Activated CD4-positive, CD25-positive, alpha-beta regulatory T cell treated with anti-CD3 and anti-CD28 coated beads, Interleukin-2, amount 50 U/mL, for 24 hours (primary cell): ENCODE data around the gene SLC12A2.

Experiments
- ATAC-seq, 2 donors: fragments of 150-1000 bp; cut with Tn5 transposase; one replicate each; pipeline ENCODE4 v1.10.0; 2021; ENCODE audit warnings: mild to moderate bottlenecking in 1 of 2, moderate library complexity in 1 of 2

Gene SLC12A2

GRCh38 chr5:128174951-128175350 lies 91.4 kb downstream of the SLC12A2 start:
- no peak for ATAC-seq

GRCh38 chr5:128192368-128192767 lies 108.8 kb downstream of the SLC12A2 start:
- no peak for ATAC-seq

GRCh38 chr5:128193665-128194390 lies 110.3 kb downstream of the SLC12A2 start:
- no peak for ATAC-seq

DNA sequence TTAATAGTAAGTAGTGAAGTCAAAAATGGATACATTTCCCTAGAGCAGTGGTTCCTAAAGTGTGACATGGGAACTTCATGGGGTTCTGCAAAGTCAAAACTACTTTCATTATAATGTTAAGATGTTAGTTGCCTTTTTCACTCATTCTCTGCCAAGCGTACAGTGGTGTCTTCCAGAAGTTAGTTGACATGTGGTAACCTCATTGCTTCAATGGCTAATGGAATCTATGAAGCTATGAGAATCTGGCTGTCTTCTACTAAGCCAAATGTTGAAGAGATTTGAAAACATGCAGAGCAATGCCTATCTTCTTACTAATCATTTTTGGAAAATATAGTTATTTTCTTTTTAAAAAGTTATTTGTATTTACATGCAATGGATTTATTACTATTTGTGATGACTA lies 111.8 kb downstream of the SLC12A2 start:
- no peak for ATAC-seq

DNA sequence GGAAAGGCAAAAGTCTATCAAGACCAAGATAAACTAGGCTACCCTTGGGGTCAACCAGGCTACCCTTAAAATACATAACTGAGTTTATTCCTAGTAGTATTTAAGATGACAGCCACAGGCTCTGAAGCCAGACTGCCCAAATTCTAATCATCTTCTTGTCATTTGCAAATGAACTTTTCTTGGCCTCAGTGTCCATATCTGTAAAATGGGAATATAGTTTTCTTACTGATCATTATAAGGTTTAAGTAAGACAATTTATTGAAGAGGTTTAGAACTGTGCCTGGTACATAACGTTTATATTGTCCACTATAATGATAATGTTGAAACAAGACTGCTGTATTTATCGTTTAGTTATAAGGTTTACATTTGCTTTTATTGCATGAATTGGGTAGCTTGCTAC lies 112.5 kb downstream of the SLC12A2 start:
- no peak for ATAC-seq

DNA sequence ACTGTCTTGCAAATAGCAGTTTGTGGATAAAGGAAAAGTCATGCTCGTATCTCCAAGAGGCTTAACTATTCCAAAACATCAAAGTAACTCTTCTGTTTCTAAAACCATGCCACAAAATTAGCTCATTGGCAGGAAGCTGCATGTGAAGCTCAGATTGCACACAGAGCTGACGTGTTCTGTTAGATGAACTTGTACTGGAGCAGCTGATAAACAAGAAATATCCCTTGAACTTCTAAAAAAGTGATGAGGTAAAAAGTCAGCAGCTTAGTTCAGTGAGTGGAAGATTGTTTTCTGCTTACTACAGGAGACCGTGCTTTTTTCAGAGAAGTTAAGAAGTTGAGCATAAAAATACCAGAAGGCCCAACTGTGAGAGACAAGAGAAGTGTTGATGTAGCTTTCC lies 113.2 kb downstream of the SLC12A2 start:
- ATAC-seq = no peak

GRCh38 chr5:128197896-128198522 lies 114.4 kb downstream of the SLC12A2 start:
- no peak for ATAC-seq

- no peak for ATAC-seq
These were observed 115.5 kb downstream of the SLC12A2 start for GRCh38 chr5:128199104-128199503.

GRCh38 chr5:128199611-128200010 lies 116.0 kb downstream of the SLC12A2 start:
- ATAC-seq = no peak

- ATAC-seq = peak; percentile 87 to 89
These were observed 117.7 kb downstream of the SLC12A2 start for GRCh38 chr5:128201065-128201926.

DNA sequence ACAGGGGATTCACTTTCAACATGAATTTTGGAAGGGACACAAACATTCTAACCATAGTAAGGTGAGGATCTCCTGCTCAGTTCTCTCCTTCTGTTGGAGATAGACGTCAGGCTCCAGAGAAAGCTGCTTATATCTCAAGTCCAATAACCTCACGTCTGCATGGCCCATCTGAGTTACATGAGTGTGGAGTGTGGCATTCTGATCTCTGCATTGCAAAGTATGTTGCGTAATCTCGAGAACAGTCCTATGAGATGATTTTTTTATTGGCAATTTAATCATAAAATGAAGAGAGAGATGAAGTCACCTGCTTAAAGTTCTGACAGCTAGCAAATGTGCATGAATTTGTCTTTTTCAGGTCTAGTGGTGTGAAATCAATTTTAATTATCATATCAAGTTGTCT lies 118.8 kb downstream of the SLC12A2 start:
- ATAC-seq = no peak

DNA sequence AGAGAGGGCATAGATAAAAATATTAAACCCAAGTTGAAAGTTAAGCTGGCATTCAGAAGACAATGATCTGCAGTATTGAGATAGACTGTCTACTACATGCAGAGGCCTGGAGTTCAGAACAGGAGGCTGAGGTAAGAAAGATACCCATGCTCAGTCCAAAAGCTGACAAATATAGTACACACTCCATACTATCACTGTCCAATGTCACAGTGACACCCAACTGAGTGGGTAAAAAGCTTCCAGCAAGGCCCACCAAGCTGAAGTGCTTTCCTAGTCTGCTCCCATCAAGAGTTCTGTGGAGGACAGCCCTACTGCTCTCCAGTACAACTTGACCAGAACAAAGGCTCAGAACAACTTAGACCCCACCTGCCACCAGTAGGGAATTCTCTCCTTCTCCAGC lies 124.9 kb downstream of the SLC12A2 start:
- no peak for ATAC-seq

GRCh38 chr5:128212191-128212806 lies 128.7 kb downstream of the SLC12A2 start:
- ATAC-seq = no peak

- no peak for ATAC-seq
These were observed 129.8 kb downstream of the SLC12A2 start for GRCh38 chr5:128213340-128213739.

GRCh38 chr5:128213833-128214232 lies 130.3 kb downstream of the SLC12A2 start:
- no peak for ATAC-seq

DNA sequence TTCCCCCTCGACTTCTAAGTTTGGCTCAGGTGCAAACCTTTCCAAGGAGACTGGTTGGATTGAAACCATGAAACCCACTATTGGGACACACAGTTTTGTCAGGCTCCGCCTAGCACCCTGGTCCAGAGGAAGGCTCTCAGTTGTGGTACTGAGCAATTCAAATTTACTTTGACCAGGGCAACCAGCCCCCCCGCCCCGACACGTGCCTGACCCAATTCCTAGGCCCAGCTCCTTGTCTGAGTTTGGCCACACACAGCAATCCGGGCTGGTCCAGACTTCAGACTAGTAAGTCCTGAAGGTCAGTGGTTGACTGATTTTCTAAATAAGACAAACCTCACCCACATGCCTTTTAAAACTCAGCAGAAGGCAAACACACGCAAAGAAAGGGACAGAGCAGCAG lies 132.7 kb downstream of the SLC12A2 start:
- ATAC-seq = no peak

DNA sequence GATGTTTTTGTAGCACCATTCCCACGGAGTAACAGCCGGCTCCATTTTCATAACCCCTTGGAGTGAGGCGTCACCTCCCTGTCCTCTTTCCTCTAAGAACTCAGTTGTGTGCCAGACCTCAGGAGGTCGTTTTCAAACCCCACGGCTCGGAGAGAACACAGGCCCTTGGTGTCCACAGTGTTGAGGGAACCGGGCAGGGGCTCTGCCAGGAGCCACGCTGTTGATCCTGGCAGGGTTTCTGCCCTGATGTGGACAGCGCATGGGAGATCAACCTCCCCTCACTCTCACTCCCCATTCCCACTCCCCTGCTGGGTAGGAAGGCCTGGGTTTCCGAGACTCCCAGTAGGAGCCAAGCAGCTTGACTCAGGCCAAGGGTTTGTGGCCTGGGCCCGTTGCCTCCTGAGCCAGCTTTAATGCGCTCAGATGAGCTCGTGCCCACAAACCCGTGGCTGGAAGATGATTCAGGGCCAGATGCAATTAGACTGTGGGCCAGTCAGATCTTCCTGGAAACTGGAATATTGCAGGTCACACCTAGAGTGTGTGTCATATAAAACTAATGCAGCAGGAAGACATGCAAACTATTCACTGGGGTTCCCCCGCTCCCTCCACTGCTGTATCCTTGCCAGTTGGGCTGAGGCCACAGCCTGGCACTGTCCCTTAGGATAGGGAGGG lies 133.4 kb downstream of the SLC12A2 start:
- ATAC-seq = no peak

DNA sequence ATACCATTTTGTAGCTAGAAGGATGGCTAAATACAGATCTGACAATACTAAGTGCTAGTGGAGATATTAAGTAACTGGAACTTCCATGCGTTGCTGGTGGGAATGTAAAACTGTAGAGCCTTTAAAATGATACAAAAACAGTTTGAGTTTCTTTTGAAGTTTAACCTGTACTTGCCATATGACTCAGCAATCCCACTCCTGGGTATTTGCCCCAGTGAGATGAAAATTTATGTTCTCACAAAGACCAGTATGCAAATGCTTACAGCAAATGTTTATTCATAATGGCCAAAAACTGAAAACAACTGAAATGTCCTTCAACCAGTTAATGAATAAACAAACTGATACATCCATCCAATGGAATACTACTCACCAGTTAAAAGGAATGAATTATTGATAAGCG lies 137.3 kb downstream of the SLC12A2 start:
- ATAC-seq = no peak

- no peak for ATAC-seq
These were observed 140.8 kb downstream of the SLC12A2 start for GRCh38 chr5:128224336-128224735.

DNA sequence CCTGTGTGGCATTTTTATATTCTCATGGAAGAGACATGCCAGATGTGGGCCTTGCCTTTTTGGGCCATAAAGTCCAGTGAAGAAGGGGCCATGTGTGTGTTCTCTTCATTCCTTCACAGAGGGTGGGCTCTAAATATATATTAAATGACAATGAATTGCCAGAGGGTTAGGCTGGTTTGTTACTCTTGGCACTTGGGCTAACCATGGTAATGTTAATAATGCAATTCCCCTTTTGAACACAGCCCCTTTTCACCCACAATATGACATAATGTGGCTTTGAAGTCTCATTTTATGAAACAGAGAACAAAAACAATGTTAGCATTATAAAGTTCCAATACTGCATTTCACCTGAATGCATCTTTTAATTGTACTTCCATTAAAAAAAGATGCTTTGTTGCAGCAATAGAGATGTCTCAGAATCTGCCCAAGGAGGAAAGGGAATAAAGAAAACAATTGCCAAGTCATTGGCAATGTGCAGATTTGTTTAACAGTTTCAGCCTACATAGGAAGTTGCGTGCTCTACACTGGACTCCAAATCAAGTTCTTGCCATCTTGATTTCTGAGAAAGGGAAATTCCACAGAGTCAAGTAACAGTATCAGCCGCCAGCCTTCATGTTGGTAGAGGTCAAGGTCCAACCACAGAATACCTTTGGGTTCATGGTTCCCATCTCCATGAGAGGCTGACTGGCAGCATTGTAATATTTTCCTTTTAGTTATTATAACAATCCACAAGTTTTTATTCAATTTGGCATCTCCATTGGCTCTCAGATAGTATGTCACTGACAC lies 141.9 kb downstream of the SLC12A2 start:
- no peak for ATAC-seq

DNA sequence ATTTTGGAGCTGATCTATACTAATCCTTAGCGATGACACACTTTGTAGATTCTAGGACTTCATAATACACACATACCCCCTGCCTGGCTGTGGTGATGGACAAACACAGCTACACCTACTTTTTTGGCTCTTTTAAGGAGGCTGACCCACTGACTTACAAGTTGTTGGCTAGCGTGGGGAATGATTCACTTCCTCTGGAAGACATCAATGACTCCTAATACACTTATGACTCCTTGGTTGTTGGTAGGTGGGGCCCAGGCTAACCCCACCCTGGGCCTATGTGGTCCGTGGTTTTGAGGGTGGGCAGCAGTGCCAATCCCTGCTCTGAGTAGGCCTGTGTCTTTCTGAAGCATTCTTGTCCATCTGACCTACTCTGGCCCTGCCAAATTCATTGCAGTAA lies 144.4 kb downstream of the SLC12A2 start:
- peak in 1 of 2 donors; percentile 32 for ATAC-seq

GRCh38 chr5:128228521-128228920 lies 145.0 kb downstream of the SLC12A2 start:
- no peak for ATAC-seq
